Panc1 (cell line): ENCODE results near the gene FBLIM1.

ENCODE experiments used
- POLR2AphosphoS5 ChIP-seq: IDR thresholded peaks from 2 replicates; pipeline ENCODE4 v1.6.1; 2012; ENCODE audit warnings: mild to moderate bottlenecking, low read depth, low read length, moderate library complexity
- SIN3A ChIP-seq: IDR thresholded peaks from 2 replicates; pipeline ENCODE4 v1.6.1; 2012; ENCODE audit warnings: low read depth, mild to moderate bottlenecking, low read length, moderate library complexity, borderline replicate concordance; ENCODE audit not compliant: insufficient read depth
- TF ChIP-seq, protein P1 (sequence below): fragments of 450-650 bp; IDR thresholded peaks from 2 replicates; pipeline ENCODE4 v1.5.1; 2017; ENCODE audit warnings: mild to moderate bottlenecking
- TF ChIP-seq, protein P2 (sequence below), 2 experiments: IDR thresholded peaks; 2 replicates each; pipeline ENCODE4 v1.6.1; 2011 to 2012; ENCODE audit warnings: low read depth in 2 of 2, control low read depth in 1 of 2, low read length in 1 of 2, mild to moderate bottlenecking in 1 of 2, moderate library complexity in 1 of 2; ENCODE audit not compliant: insufficient read depth in 1 of 2

DNA sequence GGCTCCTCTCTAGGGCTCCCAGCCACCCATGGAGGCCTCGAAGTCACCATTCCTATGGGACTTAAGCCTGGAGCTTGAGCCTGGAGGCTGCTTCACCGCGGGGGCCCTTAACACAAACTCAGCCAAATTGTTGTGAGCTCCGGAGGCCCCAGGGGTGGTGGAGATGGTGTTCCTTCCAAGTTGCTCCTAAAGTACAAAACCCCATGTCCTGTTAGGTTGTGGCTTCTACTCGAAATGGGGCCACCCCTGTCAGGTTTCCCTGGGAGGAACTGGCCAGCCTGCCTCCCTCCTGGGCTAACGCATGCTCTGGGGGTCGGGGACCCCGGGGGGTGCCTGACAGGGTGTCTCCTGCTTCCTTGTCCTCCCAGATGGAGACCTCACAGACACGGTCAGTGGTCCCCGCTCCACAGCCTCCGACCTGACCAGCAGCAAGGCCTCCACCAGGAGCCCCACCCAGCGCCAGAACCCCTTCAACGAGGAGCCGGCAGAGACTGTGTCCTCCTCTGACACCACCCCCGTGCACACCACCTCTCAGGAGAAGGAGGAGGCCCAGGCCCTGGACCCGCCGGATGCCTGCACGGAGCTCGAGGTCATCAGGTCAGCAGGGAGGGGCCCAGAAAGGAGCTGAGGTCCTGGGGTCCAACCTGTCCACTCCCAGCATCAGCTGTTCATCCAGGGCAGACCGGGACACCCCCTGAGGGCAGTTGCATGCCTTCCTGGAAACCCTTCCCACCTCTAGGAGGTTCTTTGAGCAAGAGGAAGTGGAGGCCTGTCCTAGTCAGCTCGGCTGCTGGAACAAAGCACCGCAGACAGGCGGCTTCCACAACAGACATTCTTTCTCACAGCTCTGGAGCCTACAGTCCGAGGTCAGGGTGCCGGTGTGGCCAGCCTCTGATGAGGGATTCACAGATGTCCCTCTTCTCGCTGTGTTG is 33.4 kb upstream of the FBLIM1 start:
- TF ChIP-seq, protein P1, sequence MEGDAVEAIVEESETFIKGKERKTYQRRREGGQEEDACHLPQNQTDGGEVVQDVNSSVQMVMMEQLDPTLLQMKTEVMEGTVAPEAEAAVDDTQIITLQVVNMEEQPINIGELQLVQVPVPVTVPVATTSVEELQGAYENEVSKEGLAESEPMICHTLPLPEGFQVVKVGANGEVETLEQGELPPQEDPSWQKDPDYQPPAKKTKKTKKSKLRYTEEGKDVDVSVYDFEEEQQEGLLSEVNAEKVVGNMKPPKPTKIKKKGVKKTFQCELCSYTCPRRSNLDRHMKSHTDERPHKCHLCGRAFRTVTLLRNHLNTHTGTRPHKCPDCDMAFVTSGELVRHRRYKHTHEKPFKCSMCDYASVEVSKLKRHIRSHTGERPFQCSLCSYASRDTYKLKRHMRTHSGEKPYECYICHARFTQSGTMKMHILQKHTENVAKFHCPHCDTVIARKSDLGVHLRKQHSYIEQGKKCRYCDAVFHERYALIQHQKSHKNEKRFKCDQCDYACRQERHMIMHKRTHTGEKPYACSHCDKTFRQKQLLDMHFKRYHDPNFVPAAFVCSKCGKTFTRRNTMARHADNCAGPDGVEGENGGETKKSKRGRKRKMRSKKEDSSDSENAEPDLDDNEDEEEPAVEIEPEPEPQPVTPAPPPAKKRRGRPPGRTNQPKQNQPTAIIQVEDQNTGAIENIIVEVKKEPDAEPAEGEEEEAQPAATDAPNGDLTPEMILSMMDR: no peak
- TF ChIP-seq POLR2AphosphoS5 (no peak), SIN3A (no peak)
- TF ChIP-seq, protein P2, sequence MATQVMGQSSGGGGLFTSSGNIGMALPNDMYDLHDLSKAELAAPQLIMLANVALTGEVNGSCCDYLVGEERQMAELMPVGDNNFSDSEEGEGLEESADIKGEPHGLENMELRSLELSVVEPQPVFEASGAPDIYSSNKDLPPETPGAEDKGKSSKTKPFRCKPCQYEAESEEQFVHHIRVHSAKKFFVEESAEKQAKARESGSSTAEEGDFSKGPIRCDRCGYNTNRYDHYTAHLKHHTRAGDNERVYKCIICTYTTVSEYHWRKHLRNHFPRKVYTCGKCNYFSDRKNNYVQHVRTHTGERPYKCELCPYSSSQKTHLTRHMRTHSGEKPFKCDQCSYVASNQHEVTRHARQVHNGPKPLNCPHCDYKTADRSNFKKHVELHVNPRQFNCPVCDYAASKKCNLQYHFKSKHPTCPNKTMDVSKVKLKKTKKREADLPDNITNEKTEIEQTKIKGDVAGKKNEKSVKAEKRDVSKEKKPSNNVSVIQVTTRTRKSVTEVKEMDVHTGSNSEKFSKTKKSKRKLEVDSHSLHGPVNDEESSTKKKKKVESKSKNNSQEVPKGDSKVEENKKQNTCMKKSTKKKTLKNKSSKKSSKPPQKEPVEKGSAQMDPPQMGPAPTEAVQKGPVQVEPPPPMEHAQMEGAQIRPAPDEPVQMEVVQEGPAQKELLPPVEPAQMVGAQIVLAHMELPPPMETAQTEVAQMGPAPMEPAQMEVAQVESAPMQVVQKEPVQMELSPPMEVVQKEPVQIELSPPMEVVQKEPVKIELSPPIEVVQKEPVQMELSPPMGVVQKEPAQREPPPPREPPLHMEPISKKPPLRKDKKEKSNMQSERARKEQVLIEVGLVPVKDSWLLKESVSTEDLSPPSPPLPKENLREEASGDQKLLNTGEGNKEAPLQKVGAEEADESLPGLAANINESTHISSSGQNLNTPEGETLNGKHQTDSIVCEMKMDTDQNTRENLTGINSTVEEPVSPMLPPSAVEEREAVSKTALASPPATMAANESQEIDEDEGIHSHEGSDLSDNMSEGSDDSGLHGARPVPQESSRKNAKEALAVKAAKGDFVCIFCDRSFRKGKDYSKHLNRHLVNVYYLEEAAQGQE (IDR thresholded peaks at IDR 0.05; ENCODE audit: insufficient read depth in 1 of 2, low read depth in 2 of 2, low read length in 1 of 2): no peak
